Common myeloid progenitor, CD34-positive (primary cell): ENCODE measurements around the gene ADAM19.

Experiments used
- CTCF ChIA-PET: fragments of 350-600 bp; sonication (Branson Sonifier 250); formaldehyde crosslinking; loops from one replicate; lab custom pipeline; 2021; ENCODE audit warnings: antibody characterized with exemption; lab: Charles Lee
- POLR2A ChIA-PET: fragments of 350-600 bp; sonication (Branson Sonifier 250); formaldehyde crosslinking; loops from one replicate; lab custom pipeline; 2021; ENCODE audit warnings: antibody characterized with exemption; lab: Charles Lee
- DNase-seq, 3 donors: peaks; one replicate each; pipeline versions ENCODE4 v3.0.0 to v3.0.0-alpha.2; 2013
- H3K27ac ChIP-seq, 2 experiments: 1 replicate in 1 of 2; 2 replicates in 1 of 2; pipeline ENCODE4 v1.7.0; 2013; ENCODE audit warnings: inconsistent platforms in 2 of 2, low read length in 2 of 2, mild to moderate bottlenecking in 2 of 2, low read depth in 1 of 2, moderate library complexity in 1 of 2; ENCODE audit not compliant: severe bottlenecking in 2 of 2, insufficient read depth in 1 of 2, poor library complexity in 1 of 2
- H3K27me3 ChIP-seq, 5 experiments: replicated peaks in 2 of 5; 1 replicate in 3 of 5; 2 replicates in 2 of 5; pipeline versions ENCODE4 v1.6.1 to v1.7.0; 2013; ENCODE audit warnings: low read length in 4 of 5, mild to moderate bottlenecking in 2 of 5, moderate library complexity in 2 of 5, inconsistent platforms in 1 of 5; ENCODE audit not compliant: insufficient read depth in 5 of 5, control insufficient read depth in 4 of 5
- H3K36me3 ChIP-seq, 4 experiments: 1 replicate in 2 of 4; 2 replicates in 2 of 4; pipeline versions ENCODE4 v1.6.1 to v1.7.0; 2013; ENCODE audit warnings: low read length in 3 of 4, control low read depth in 1 of 4, mild to moderate bottlenecking in 1 of 4; ENCODE audit not compliant: control insufficient read depth in 4 of 4, insufficient read depth in 4 of 4
- H3K4me1 ChIP-seq, 4 experiments: 1 replicate in 3 of 4; 2 replicates in 1 of 4; pipeline versions ENCODE4 v1.6.1 to v1.7.1; 2013; ENCODE audit warnings: low read length in 3 of 4, mild to moderate bottlenecking in 3 of 4, control low read depth in 1 of 4, inconsistent platforms in 1 of 4, moderate library complexity in 1 of 4; ENCODE audit not compliant: control insufficient read depth in 4 of 4, insufficient read depth in 4 of 4; ENCODE audit errors: control extremely low read depth in 1 of 4
- H3K4me3 ChIP-seq, 7 experiments: 1 replicate in 4 of 7; 2 replicates in 3 of 7; pipeline versions ENCODE4 v1.5.1 to v1.7.0; 2013; ENCODE audit warnings: mild to moderate bottlenecking in 7 of 7, low read length in 6 of 7, moderate library complexity in 6 of 7, inconsistent platforms in 2 of 7, low read depth in 2 of 7, control low read depth in 1 of 7; ENCODE audit not compliant: insufficient read depth in 4 of 7, control insufficient read depth in 1 of 7; ENCODE audit errors: extremely low read depth in 1 of 7
- H3K9me3 ChIP-seq, 5 experiments: 1 replicate in 4 of 5; 2 replicates in 1 of 5; pipeline versions ENCODE4 v1.6.1 to v1.7.1; 2013; ENCODE audit warnings: low read length in 4 of 5, mild to moderate bottlenecking in 2 of 5, inconsistent platforms in 1 of 5, low read depth in 1 of 5, moderate library complexity in 1 of 5; ENCODE audit not compliant: control insufficient read depth in 4 of 5, insufficient read depth in 2 of 5; ENCODE audit errors: control extremely low read depth in 1 of 5
- WGBS: methylation state at CpG from one replicate; pipeline ENCODE4 v1.1.5; 2013; ENCODE audit not compliant: insufficient coverage; 5-methylcytosine and 5-hydroxymethylcytosine counted together

Gene ADAM19

DNA sequence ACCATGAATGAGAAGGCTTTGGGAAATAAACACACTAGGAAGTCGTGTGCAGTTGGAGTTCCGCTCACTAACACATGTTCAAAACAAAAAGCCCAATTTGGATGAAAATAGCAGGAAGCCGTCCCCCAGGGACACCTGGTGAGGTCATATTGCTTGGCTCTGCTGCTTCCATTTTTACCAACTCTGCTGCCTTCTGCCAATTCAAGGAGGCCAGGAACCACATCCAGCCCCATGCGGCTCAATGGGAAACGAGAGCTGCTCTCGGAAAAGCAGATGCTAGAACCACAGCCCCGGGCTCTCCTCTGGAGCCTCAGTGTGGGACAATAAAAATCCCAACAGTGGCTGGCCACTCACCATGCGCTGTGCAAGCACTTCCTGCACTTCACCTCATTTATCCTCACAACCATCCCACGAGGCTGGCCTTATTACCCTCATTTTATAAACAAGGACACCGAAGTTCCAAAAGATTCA lies 13.4 kb downstream of the ADAM19 start:
- H3K27ac ChIP-seq: no peak overlapping the region
- peaks cover 9 to 13% (median 11%) of the 10 kb centered on the region in 4 experiments for H3K4me1 ChIP-seq

DNA sequence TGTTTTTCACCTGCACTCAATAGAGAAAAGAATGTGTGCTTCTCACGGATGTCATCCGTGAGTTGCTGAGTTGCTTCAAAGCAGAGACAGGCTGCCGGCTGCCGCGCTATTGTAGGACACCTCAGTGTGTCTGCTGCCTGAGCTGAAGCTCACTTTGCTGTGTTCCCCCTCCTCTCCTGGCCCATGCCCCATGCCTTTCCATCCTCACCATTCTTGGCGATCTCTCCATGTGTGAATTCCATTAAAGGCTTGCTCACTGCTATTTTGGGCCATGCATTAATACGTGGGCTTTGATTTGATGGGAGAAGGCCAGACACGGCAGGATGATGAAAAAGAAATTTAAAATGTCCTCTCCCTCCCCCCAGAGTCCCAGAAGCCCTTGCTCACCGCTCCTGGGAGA lies 14.5 kb downstream of the ADAM19 start:
- no peak for DNase-seq
- no peaks in the 10 kb centered on the region for H3K9me3 ChIP-seq
- CTCF ChIA-PET: interaction anchor here (1.0 kb wide), 1 partner anchor 10 kb away, joined by 3 read pairs; no protein-coding TSS in a partner anchor
- no peaks in the 10 kb centered on the region for H3K27me3 ChIP-seq
- H3K27ac ChIP-seq: no peak overlapping the region
- POLR2A ChIA-PET: no interaction called here
- no peaks in the 10 kb centered on the region for H3K36me3 ChIP-seq
- H3K4me1 ChIP-seq: peaks cover 9 to 13% (median 11%) of the 10 kb centered on the region in 4 experiments
- no peak overlapping the region for H3K4me3 ChIP-seq
- 97% methylated on average over 5 of the region's 9 CpGs for WGBS

More for the DNA sequence above, 13.4 kb downstream of the ADAM19 start:
- Histone ChIP-seq H3K9me3 (no peaks in the 10 kb centered on the region), H3K4me3 (no peak overlapping the region), H3K36me3 (no peaks in the 10 kb centered on the region), H3K27me3 (no peaks in the 10 kb centered on the region)
- CTCF ChIA-PET: interaction anchor here (2.3 kb wide), 1 partner anchor 35 kb away, joined by 6 read pairs; no protein-coding TSS in a partner anchor
- DNase-seq: no peak
- POLR2A ChIA-PET: no interaction called here
- WGBS: over 99% methylated on average over 10 of the region's 10 CpGs

DNA sequence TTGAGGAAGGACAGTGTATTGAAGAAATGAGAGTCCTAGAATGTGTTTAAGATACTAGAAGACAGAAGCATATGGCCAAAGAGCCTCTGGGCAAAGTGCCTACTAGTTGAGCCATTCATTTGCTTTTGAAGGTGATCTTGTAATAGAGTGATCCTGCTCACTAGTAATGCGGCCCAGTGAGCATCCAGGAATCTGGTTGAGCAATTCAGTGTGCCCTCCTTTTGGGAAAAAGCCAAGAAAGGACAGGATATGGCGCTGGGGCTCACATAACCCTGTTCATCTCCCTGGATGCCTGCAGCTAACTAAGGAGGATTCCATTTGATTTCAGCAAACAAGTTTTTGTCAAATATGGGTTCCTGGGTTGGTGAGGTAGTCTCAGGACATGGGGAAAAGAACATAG lies 16.3 kb downstream of the ADAM19 start:
- H3K27ac ChIP-seq: no peak overlapping the region
- DNase-seq: no peak
- no peaks in the 10 kb centered on the region for H3K9me3 ChIP-seq
- H3K36me3 ChIP-seq: no peaks in the 10 kb centered on the region
- ChIA-PET POLR2A (no interaction called here), CTCF (no interaction called here)
- peaks cover 5 to 10% (median 9%) of the 10 kb centered on the region in 4 experiments for H3K4me1 ChIP-seq
- 94% methylated on average over 2 of the region's 2 CpGs for WGBS
- no peak overlapping the region for H3K4me3 ChIP-seq
- H3K27me3 ChIP-seq: no peaks in the 10 kb centered on the region

GRCh38 chr5:157558681-157559080 lies 16.9 kb downstream of the ADAM19 start:
- CTCF ChIA-PET: no interaction called here
- POLR2A ChIA-PET: no interaction called here
- H3K36me3 ChIP-seq: no peaks in the 10 kb centered on the region
- no CpG with 5 or more reads among the region's 2 CpGs for WGBS
- no peak overlapping the region for H3K4me3 ChIP-seq
- DNase-seq: no peak
- H3K27ac ChIP-seq: no peak overlapping the region
- peaks cover 3 to 7% (median 4%) of the 10 kb centered on the region in 4 experiments for H3K4me1 ChIP-seq
- no peaks in the 10 kb centered on the region for H3K27me3 ChIP-seq
- H3K9me3 ChIP-seq: no peaks in the 10 kb centered on the region

- Histone ChIP-seq H3K27ac (no peak overlapping the region), H3K36me3 (no peaks in the 10 kb centered on the region), H3K4me1 (peaks cover 0 to 7% (median 0%) of the 10 kb centered on the region in 4 experiments), H3K4me3 (no peak overlapping the region), H3K9me3 (no peaks in the 10 kb centered on the region), H3K27me3 (no peaks in the 10 kb centered on the region)
- 88% methylated on average over 2 of the region's 4 CpGs for WGBS
- POLR2A ChIA-PET: no interaction called here
- DNase-seq: no peak
- CTCF ChIA-PET: no interaction called here
Observed at GRCh38 chr5:157558041-157558595, 17.5 kb downstream of the ADAM19 start.

DNA sequence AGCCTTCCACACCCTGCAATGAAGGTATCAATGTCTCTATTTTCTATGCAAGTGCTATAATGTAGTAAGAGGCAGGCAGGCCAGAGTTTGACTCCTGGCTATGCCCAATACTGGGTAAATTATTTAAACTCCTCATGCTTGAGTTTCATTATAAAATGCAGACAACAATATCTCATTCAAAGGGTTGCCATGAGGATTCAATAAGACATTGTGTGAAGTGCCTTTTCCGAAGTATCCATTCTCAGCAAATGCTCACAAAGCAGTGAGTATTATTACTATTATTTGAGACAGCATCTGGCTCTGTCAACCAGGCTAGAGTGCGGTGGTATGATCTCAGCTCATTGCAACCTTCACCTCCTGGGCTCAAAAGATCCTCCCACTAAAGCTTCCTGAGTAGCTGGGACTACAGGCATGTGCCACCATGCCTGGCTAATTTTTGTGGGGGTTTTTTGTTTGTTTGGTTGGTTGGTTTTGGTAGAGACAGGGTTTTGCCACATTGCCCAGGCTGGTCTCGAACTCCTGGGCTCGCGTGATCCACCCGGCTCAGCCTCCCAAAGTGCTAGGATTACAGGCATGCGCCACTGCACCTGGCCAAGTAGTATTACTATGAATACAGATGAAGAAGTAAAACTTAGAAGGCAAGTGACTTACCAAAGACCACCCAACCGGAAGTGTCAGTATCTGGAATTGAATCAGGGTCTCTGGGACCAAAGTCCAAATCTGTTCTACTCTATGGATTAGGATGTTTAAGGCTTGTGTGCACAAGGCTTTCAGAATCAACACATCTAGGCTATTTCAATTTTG lies 18.8 kb downstream of the ADAM19 start:
- no peaks in the 10 kb centered on the region for H3K36me3 ChIP-seq
- WGBS: 100% methylated on average over 3 of the region's 8 CpGs
- peaks cover 0 to 7% (median 0%) of the 10 kb centered on the region in 4 experiments for H3K4me1 ChIP-seq
- H3K27ac ChIP-seq: no peak overlapping the region
- H3K9me3 ChIP-seq: no peaks in the 10 kb centered on the region
- no peak for DNase-seq
- CTCF ChIA-PET: no interaction called here
- H3K4me3 ChIP-seq: no peak overlapping the region
- POLR2A ChIA-PET: no interaction called here
- H3K27me3 ChIP-seq: no peaks in the 10 kb centered on the region
